ENCODE measurements around the gene VWA3B.

DNA sequence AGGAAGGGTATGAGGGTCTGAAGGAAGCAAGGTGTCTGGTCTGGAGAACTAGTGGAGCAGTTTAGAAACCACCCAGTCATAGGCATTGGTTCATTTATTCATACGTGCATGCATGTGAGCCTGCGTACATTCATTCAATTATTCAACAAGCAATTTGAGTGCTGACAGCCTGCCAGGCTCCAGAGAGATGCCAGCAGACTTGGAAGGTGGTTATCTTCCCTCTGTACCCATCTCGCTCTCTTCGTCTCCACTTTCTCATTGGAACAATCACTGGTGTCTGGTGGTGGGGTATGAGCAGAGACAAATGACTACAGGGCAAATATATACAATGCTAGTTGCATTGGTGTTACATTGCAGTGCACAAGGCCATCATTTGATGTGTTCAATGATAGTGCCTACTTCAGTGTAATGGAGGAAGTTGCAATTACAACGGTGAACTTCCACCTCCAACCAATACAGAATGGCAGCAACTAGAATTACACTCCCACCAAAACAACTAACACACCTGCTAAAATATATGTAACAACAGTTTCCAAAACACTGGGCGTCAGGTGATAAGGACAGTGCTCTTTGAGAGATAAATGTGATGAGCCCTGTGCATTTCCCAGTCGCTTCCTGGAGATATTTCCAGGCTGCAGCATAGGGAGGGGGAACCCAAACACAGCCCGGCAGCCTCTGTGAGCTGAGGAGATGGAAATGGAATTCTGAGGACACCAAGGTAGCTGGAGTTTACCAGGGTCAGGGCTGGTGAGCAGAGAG, 226.7 kb downstream of the VWA3B start:
- TF ChIP-seq, protein P1, sequence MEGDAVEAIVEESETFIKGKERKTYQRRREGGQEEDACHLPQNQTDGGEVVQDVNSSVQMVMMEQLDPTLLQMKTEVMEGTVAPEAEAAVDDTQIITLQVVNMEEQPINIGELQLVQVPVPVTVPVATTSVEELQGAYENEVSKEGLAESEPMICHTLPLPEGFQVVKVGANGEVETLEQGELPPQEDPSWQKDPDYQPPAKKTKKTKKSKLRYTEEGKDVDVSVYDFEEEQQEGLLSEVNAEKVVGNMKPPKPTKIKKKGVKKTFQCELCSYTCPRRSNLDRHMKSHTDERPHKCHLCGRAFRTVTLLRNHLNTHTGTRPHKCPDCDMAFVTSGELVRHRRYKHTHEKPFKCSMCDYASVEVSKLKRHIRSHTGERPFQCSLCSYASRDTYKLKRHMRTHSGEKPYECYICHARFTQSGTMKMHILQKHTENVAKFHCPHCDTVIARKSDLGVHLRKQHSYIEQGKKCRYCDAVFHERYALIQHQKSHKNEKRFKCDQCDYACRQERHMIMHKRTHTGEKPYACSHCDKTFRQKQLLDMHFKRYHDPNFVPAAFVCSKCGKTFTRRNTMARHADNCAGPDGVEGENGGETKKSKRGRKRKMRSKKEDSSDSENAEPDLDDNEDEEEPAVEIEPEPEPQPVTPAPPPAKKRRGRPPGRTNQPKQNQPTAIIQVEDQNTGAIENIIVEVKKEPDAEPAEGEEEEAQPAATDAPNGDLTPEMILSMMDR (conservative IDR thresholded peaks at IDR 0.05; ENCODE audit: low read depth, low read length): no peak
- TF ChIP-seq EZH2 (IDR thresholded peaks at IDR 0.05; ENCODE audit: borderline replicate concordance, low read depth, low read length, poor library complexity, severe bottlenecking): no peak

Measured in A673 (cell line).